PC-3 (cell line): ENCODE measurements around the gene CST11. TPM values are rescaled to one million over a fixed set of nuclear protein-coding genes. Genes with fewer than 3 reads are reported as not detected.

Experiments
- ATAC-seq: fragments of 200-7000 bp; cut with Tn5 transposase; 2 replicates; pipeline ENCODE4 v1.9.1; 2020; ENCODE audit warnings: mild to moderate bottlenecking, moderate library complexity
- BruUV-seq: library from RNA; stranded (reverse); fragments of 400-500 nt; replicated peaks from 2 replicates; lab custom pipeline; 2021; lab: Mats Ljungman, UMichigan
- CTCF ChIA-PET: fragments of 300-600 bp; sonication (Branson Sonifier 250); formaldehyde crosslinking; loops from one replicate; lab custom pipeline; 2022; ENCODE audit warnings: antibody characterized with exemption; lab: Charles Lee
- POLR2A ChIA-PET: fragments of 300-600 bp; sonication (Branson Sonifier 250); formaldehyde crosslinking; loops from one replicate; lab custom pipeline; 2022; ENCODE audit warnings: antibody characterized with exemption; ENCODE audit not compliant: unreplicated experiment; lab: Charles Lee
- DNase-seq: peaks from one replicate; pipeline ENCODE4 v3.0.0-alpha.2; 2015
- H2AFZ ChIP-seq: fragments of 300-600 bp; sonication (generic); 2 replicates; pipeline ENCODE4 v1.6.0; 2016; ENCODE audit warnings: antibody characterized with exemption, low read length
- H3F3A ChIP-seq: fragments of 300-600 bp; sonication (generic); one replicate; pipeline ENCODE4 v1.6.0; 2017; ENCODE audit warnings: antibody characterized with exemption, low read length, control low read depth, mild to moderate bottlenecking; ENCODE audit not compliant: unreplicated experiment
- H3K27ac ChIP-seq: fragments of 300-600 bp; sonication (generic); 2 replicates; pipeline ENCODE4 v1.5.1; 2016; ENCODE audit warnings: mild to moderate bottlenecking, low read length
- H3K27me3 ChIP-seq: fragments of 300-600 bp; sonication (generic); 2 replicates; pipeline ENCODE4 v1.6.1; 2016; ENCODE audit warnings: low read length, mixed read lengths
- H3K36me3 ChIP-seq: fragments of 300-600 bp; sonication (generic); 2 replicates; pipeline ENCODE4 v1.6.1; 2016; ENCODE audit warnings: low read depth, mixed run types, low read length, mixed read lengths
- H3K4me1 ChIP-seq: fragments of 300-600 bp; sonication (generic); 2 replicates; pipeline ENCODE4 v1.5.1; 2016; ENCODE audit warnings: low read length; ENCODE audit not compliant: insufficient read depth
- H3K4me2 ChIP-seq: fragments of 300-600 bp; sonication (generic); 2 replicates; pipeline ENCODE4 v1.6.0; 2016; ENCODE audit warnings: low read length
- H3K4me3 ChIP-seq: fragments of 300-600 bp; sonication (generic); 2 replicates; pipeline ENCODE4 v1.5.1; 2016; ENCODE audit warnings: mild to moderate bottlenecking, low read length, mixed read lengths
- H3K79me2 ChIP-seq: fragments of 300-600 bp; sonication (generic); 2 replicates; pipeline ENCODE4 v1.6.1; 2017; ENCODE audit warnings: low read length, mixed read lengths
- H3K9ac ChIP-seq: fragments of 300-600 bp; sonication (generic); 2 replicates; pipeline ENCODE4 v1.6.0; 2016; ENCODE audit warnings: mild to moderate bottlenecking, low read length
- H3K9me2 ChIP-seq: fragments of 300-600 bp; sonication (generic); replicated peaks from 2 replicates; pipeline ENCODE4 v1.6.1; 2016; ENCODE audit warnings: mixed run types, low read length, mixed read lengths
- H3K9me3 ChIP-seq: fragments of 300-600 bp; sonication (generic); 2 replicates; pipeline ENCODE4 v1.6.1; 2016; ENCODE audit warnings: low read length, mixed read lengths
- H4K20me1 ChIP-seq: fragments of 300-600 bp; sonication (generic); 2 replicates; pipeline ENCODE4 v1.6.1; 2016; ENCODE audit warnings: low read length, mixed read lengths
- CTCF ChIP-seq: fragments of 300-600 bp; sonication (generic); conservative IDR thresholded peaks from 2 replicates; pipeline ENCODE4 v1.5.1; 2017; ENCODE audit warnings: antibody characterized with exemption, low read depth, mild to moderate bottlenecking, low read length
- EZH2 ChIP-seq: fragments of 300-600 bp; sonication (generic); IDR thresholded peaks from one replicate; pipeline ENCODE4 v1.6.1; 2017; ENCODE audit warnings: antibody characterized with exemption, mild to moderate bottlenecking, low read length; ENCODE audit not compliant: unreplicated experiment
- EZH2phosphoT487 ChIP-seq: fragments of 300-600 bp; sonication (generic); IDR thresholded peaks from 2 replicates; pipeline ENCODE4 v1.6.1; 2018; ENCODE audit warnings: mild to moderate bottlenecking, antibody characterized with exemption, low read length, borderline replicate concordance
- intact Hi-C: fragments of 100-400 bp; cut with micrococcal nuclease; formaldehyde crosslinking; loops from 2 replicates; pipeline ENCODE4 v1.9.0; 2023
- total RNA-seq: library from RNA; depleted of rRNA; stranded (reverse); fragments of >200 nt; gene quantifications from 2 replicates; pipeline ENCODE4 v1.2.3, GENCODE V29; 2014

CST11 gene
- total RNA-seq, 1 experiment from 2014 or later, result not detected

GRCh38 chr20:23456409-23456808 is 3.7 kb upstream of the CST11 start:
- H3K9ac ChIP-seq, result no peak overlapping the region
- no peaks in the 10 kb centered on the region for H3K9me3 ChIP-seq
- H3K79me2 ChIP-seq, result no peaks in the 10 kb centered on the region
- ATAC-seq (no peak), DNase-seq (no peak)
- peaks cover 73% of the 10 kb centered on the region for H3K27me3 ChIP-seq
- CTCF ChIA-PET, result no interaction called here
- TF ChIP-seq EZH2phosphoT487 (no peak), CTCF (no peak), EZH2 (no peak)
- BruUV-seq, result no TSS peak
- H3K9me2 ChIP-seq, result no peaks in the 10 kb centered on the region
- no peaks in the 10 kb centered on the region for H3F3A ChIP-seq
- H2AFZ ChIP-seq, result no peak overlapping the region
- no peak overlapping the region for H3K4me2 ChIP-seq
- H3K27ac ChIP-seq, result no peak overlapping the region
- H3K36me3 ChIP-seq, result no peaks in the 10 kb centered on the region
- no peaks in the 10 kb centered on the region for H4K20me1 ChIP-seq
- H3K4me1 ChIP-seq, result no peaks in the 10 kb centered on the region
- POLR2A ChIA-PET, result no interaction called here
- intact Hi-C loops, result no loop called here
- H3K4me3 ChIP-seq, result no peak overlapping the region

GRCh38 chr20:23455639-23456038 is 3.0 kb upstream of the CST11 start:
- H3K36me3 ChIP-seq, result no peaks in the 10 kb centered on the region
- intact Hi-C loops, result no loop called here
- H3K27ac ChIP-seq, result no peak overlapping the region
- H2AFZ ChIP-seq, result no peak overlapping the region
- no peaks in the 10 kb centered on the region for H3K79me2 ChIP-seq
- no peaks in the 10 kb centered on the region for H3K4me1 ChIP-seq
- CTCF ChIA-PET, result no interaction called here
- H3K4me3 ChIP-seq, result no peak overlapping the region
- DNase-seq (no peak), ATAC-seq (no peak)
- H3F3A ChIP-seq, result no peaks in the 10 kb centered on the region
- TF ChIP-seq CTCF (no peak), EZH2phosphoT487 (no peak), EZH2 (no peak)
- H3K9me3 ChIP-seq, result no peaks in the 10 kb centered on the region
- H4K20me1 ChIP-seq, result no peaks in the 10 kb centered on the region
- no peak overlapping the region for H3K4me2 ChIP-seq
- H3K9ac ChIP-seq, result no peak overlapping the region
- BruUV-seq, result no TSS peak
- H3K27me3 ChIP-seq, result peaks cover 77% of the 10 kb centered on the region
- POLR2A ChIA-PET, result no interaction called here
- no peaks in the 10 kb centered on the region for H3K9me2 ChIP-seq

DNA sequence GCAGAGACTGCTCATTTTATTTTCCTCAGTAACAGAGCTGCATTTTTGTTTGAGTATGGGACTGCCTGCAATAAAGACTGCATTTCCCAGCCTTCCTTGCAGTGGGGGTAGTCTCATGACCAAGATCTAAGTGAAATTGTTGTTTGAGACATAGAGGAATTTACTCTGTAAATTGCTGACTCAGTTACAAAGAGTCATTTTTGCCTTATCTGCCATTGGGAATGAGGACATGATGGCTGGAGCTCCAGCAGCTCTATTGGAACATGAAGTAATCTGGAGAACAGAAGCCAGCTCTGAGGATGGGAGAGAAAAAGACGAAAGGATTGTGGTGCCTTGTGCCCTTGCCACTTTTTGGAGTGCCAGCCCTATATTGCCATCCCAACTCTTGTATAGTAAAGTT is 2.1 kb upstream of the CST11 start:
- ChIA-PET CTCF (no interaction called here), POLR2A (no interaction called here)
- Histone ChIP-seq H3K4me2 (no peak overlapping the region), H3K36me3 (no peaks in the 10 kb centered on the region), H2AFZ (no peak overlapping the region), H3K27me3 (peaks cover 75% of the 10 kb centered on the region), H3K4me3 (no peak overlapping the region), H3K4me1 (no peaks in the 10 kb centered on the region), H3K9ac (no peak overlapping the region), H3F3A (no peaks in the 10 kb centered on the region), H3K9me3 (no peaks in the 10 kb centered on the region), H3K27ac (no peak overlapping the region), H3K79me2 (no peaks in the 10 kb centered on the region), H3K9me2 (no peaks in the 10 kb centered on the region), H4K20me1 (no peaks in the 10 kb centered on the region)
- no peak for TF ChIP-seq EZH2phosphoT487
- BruUV-seq, result no TSS peak
- DNase-seq (no peak), ATAC-seq (no peak)
- intact Hi-C loops, result no loop called here
